ENCODE results near the gene RAB23.

Gene RAB23

DNA sequence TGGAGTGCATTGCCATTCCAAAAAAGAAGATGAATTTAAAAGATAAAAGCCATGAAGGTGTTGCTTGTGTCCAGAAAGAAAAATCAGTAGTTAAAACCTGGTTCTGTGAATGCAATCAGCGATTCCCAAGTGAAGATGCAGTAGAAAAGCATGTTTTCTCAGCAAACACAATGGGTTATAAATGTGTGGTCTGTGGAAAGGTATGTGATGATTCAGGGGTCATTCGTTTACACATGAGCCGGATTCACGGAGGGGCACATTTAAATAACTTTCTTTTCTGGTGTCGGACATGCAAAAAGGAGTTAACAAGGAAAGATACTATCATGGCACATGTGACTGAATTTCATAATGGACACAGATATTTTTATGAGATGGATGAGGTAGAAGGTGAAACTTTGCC lies 74.7 kb downstream of the RAB23 start:
- no peak overlapping the region for H3K27ac ChIP-seq
- no peak overlapping the region for H3K4me3 ChIP-seq

- H3K4me3 ChIP-seq, result no peak overlapping the region
- no peak overlapping the region for H3K27ac ChIP-seq
Observed at GRCh38 chr6:57143690-57144089, 78.4 kb downstream of the RAB23 start.

DNA sequence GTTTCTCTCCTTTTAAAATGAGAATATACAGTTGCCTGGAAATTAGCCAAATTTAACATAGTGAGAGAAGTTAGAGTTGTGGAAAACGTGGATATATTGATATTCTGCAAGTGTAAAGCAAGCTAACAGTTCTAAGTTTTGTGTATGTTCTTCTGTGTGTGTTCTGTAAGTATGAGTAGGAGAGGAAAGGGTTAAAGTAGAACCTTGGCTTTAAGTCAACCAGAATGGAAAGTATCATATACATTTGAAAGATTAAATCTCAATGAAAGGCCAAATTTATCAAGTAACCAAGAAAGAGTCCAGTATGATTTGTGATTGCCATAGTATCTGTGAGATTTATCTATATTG lies 80.0 kb downstream of the RAB23 start:
- Histone ChIP-seq H3K27ac (no peak overlapping the region), H3K4me3 (no peak overlapping the region)

- Histone ChIP-seq H3K4me3 (no peak overlapping the region), H3K27ac (no peak overlapping the region)
Observed at GRCh38 chr6:57141451-57142177, 80.5 kb downstream of the RAB23 start.

DNA sequence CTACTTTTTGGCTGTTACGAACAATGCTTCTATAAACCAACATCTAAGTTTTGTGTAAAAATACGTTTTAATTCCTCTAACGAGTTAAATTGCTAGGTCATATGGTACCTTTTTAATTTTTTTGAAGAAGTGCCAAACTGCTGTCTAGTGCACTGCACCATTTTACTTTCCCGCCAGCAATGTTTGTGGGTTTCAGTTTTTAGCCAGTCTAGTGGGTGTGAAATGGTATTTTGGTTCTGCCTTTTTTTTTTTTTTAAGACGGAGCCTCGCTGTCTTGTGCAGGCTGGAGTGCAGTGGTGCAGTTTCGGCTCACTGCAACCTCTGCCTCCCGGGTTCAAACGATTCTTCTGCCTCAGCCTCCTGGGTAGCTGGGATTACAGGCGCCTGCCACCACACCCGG lies 84.1 kb downstream of the RAB23 start:
- H3K27ac ChIP-seq, result no peak overlapping the region

DNA sequence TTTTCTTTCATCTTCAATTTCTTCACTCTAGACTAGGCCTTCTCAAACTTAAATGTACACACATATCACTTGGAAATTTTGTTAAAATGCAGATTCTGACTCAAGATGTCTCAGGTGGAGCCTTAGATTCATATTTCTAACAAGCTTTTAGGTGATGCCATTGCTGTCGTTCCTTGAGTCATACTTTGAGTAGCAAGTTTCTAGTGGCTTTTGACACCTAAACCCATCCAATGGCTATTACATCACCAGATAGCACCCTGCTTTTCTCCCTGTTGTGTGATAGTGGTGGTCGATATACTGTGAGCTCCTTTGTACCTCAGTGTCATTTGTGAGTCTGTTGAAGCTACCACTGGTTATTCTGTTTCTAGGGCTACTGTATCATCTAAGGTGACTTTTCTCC lies 84.8 kb downstream of the RAB23 start:
- no peak overlapping the region for H3K27ac ChIP-seq
- no peak overlapping the region for H3K4me3 ChIP-seq

More for the DNA sequence above, 84.1 kb downstream of the RAB23 start:
- H3K4me3 ChIP-seq, result no peak overlapping the region
